ENCODE results near the gene PPL. TPM values are rescaled to one million over a fixed set of nuclear protein-coding genes. Genes with fewer than 3 reads are reported as not detected.

The PPL gene
- total and polyA plus RNA-seq, 2 donors (not counting 3 experiments of a cell fraction or from before 2014, with no cell fraction given), result 0.07 to 0.20 TPM

DNA sequence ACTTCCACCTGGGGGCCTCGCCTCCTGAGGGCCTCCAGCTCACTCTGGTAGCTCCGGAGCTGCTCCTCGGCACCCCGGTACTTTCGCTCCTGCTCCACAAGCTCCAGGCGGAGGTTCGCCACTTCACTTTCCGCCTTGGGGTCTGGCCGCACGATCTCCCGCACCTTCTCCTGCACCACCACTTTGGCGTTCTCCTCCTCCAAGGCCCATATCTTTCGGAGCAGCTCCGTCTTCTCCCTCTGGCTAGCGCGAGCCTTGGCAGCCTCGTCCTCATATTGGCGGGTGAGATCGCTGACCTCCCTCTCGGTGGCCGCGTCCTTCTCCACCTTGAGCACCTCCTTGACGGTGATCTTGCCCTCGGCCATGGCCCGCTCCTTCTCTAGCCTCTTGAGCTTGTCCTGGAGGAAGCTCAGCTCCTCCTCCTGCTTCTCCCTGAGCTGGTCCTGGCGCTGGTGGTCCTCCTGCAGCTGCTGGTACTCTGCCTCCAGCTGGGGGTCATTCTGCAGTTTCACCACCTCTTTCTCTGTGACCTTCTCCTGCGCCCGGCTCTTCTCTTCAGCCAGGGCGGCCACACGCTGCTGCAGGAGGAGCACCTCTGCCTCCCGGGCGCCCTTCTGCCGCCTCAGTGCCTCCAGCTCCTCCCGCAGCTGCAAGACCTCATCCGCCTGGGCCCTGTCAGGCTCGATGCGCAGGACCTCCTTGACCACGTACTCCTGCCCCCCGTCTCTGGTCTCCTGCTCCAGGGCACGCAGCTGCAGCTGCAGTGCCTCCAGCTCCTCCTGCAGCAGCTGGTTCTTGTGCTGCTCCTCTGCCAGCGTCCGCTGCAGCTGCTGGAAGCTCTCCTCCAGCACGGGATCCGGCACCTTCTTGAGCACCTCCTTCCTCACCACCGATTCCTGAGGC is 51.7 kb downstream of the PPL start:
- intact Hi-C loops (cut with micrococcal nuclease), result no loop called here
- Histone ChIP-seq H3K9me1 (replicated peaks; ENCODE audit: control insufficient read depth, extremely low read depth, insufficient read depth, low read length) (no peaks in the 10 kb centered on the region), H3K79me2 (ENCODE audit: control insufficient read depth, insufficient read depth, low read length) (no peaks in the 10 kb centered on the region), H4K20me1 (replicated peaks; ENCODE audit: control insufficient read depth, extremely low read depth, insufficient read depth, low read length) (no peaks in the 10 kb centered on the region), H3K4me2 (ENCODE audit: insufficient read depth, low read length) (no peak overlapping the region), H3K9ac (replicated peaks; ENCODE audit: extremely low read depth, insufficient read depth, low read length) (no peak overlapping the region), H3K27ac (ENCODE audit: insufficient read depth, low read depth, low read length) (no peak overlapping the region), H2AFZ (ENCODE audit: low read depth, low read length) (no peak overlapping the region), H3K36me3 (ENCODE audit: control insufficient read depth in 2 of 2, extremely low read depth in 1 of 2, insufficient read depth in 2 of 2, low read length in 2 of 2) (peaks cover 15 to 49% of the 10 kb centered on the region in 2 experiments), H3K4me3 (replicated peaks in 1 of 3; ENCODE audit: insufficient read depth in 1 of 3, low read depth in 1 of 3, low read length in 3 of 3) (no peak overlapping the region), H3K27me3 (ENCODE audit: control insufficient read depth in 2 of 2, insufficient read depth in 2 of 2, low read length in 2 of 2) (no peaks in the 10 kb centered on the region), H3K4me1 (ENCODE audit: control insufficient read depth, extremely low read depth, insufficient read depth, low read length) (no peaks in the 10 kb centered on the region), H3K9me3 (replicated peaks; ENCODE audit: control insufficient read depth, insufficient read depth, low read length) (no peaks in the 10 kb centered on the region)
- BruUV-seq (replicated peaks), result no TSS peak
- no peak for TF ChIP-seq FOS (IDR thresholded peaks at IDR 0.05; ENCODE audit: borderline replicate concordance, insufficient read depth, low read length)
- TF ChIP-seq MYC (IDR thresholded peaks at IDR 0.05; ENCODE audit: low read depth, low read length), result no peak
- TF ChIP-seq JUN (IDR thresholded peaks at IDR 0.05; ENCODE audit: borderline replicate concordance, insufficient read depth, insufficient read length, low read depth), result no peak
- CTCF ChIA-PET, result interaction anchor here (0.5 to 1.3 kb wide), 3 partner anchors 8 to 125 kb away, joined by 3 to 6 read pairs (median 3); no protein-coding TSS in a partner anchor
- POLR2A ChIA-PET, result no interaction called here
- DNase-seq (ENCODE audit: low read depth, low spot score) (no peak), FAIRE-seq (no peak)
- dilution Hi-C loops (cut with MboI; ENCODE audit: extremely low pct_ligation_motif_present, low sequenced_read_pairs), result no loop called here

DNA sequence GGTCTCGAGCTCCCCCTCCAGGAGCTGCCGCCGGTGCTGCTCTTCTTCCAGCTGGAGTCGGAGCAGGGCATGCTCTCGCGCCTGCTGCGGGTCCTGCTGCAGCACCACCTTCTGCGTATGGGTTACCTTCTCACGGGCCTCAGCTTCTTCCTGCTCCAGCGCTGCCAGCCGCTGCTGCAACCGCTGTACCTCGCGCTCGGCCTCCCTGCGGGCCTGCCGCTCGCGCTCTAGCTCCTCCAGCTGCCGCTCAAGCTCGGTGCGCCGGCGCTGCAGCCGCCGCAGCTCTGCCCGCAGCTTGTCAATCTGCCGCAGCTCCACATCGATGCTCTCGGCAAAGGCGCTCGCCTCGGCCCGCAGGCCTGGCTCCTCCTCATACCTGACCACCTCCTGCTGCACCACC is 52.7 kb downstream of the PPL start:
- no peaks in the 10 kb centered on the region for H3K9me1 ChIP-seq (replicated peaks; ENCODE audit: control insufficient read depth, extremely low read depth, insufficient read depth, low read length)
- no peaks in the 10 kb centered on the region for H4K20me1 ChIP-seq (replicated peaks; ENCODE audit: control insufficient read depth, extremely low read depth, insufficient read depth, low read length)
- H3K4me2 ChIP-seq (ENCODE audit: insufficient read depth, low read length), result no peak overlapping the region
- H2AFZ ChIP-seq (ENCODE audit: low read depth, low read length), result no peak overlapping the region
- no TSS peak for BruUV-seq (replicated peaks)
- no peaks in the 10 kb centered on the region for H3K79me2 ChIP-seq (ENCODE audit: control insufficient read depth, insufficient read depth, low read length)
- H3K4me3 ChIP-seq (replicated peaks in 1 of 3; ENCODE audit: insufficient read depth in 1 of 3, low read depth in 1 of 3, low read length in 3 of 3), result no peak overlapping the region
- H3K27me3 ChIP-seq (ENCODE audit: control insufficient read depth in 2 of 2, insufficient read depth in 2 of 2, low read length in 2 of 2), result no peaks in the 10 kb centered on the region
- CTCF ChIA-PET, result interaction anchor here (1.2 to 1.3 kb wide), 2 partner anchors 9 kb away, joined by 3 to 6 read pairs; no protein-coding TSS in a partner anchor
- H3K4me1 ChIP-seq (ENCODE audit: control insufficient read depth, extremely low read depth, insufficient read depth, low read length), result no peaks in the 10 kb centered on the region
- intact Hi-C loops (cut with micrococcal nuclease), result no loop called here
- H3K9me3 ChIP-seq (replicated peaks; ENCODE audit: control insufficient read depth, insufficient read depth, low read length), result no peaks in the 10 kb centered on the region
- peaks cover 21 to 59% of the 10 kb centered on the region in 2 experiments for H3K36me3 ChIP-seq (ENCODE audit: control insufficient read depth in 2 of 2, extremely low read depth in 1 of 2, insufficient read depth in 2 of 2, low read length in 2 of 2)
- H3K9ac ChIP-seq (replicated peaks; ENCODE audit: extremely low read depth, insufficient read depth, low read length), result no peak overlapping the region
- FAIRE-seq (no peak), DNase-seq (ENCODE audit: low read depth, low spot score) (no peak)
- no peak overlapping the region for H3K27ac ChIP-seq (ENCODE audit: insufficient read depth, low read depth, low read length)
- dilution Hi-C loops (cut with MboI; ENCODE audit: extremely low pct_ligation_motif_present, low sequenced_read_pairs), result no loop called here
- TF ChIP-seq MYC (IDR thresholded peaks at IDR 0.05; ENCODE audit: low read depth, low read length) (no peak), JUN (IDR thresholded peaks at IDR 0.05; ENCODE audit: borderline replicate concordance, insufficient read depth, insufficient read length, low read depth) (no peak), EZH2 (IDR thresholded peaks at IDR 0.05; ENCODE audit: borderline replicate concordance, low read depth, low read length, severe bottlenecking) (no peak), FOS (IDR thresholded peaks at IDR 0.05; ENCODE audit: borderline replicate concordance, insufficient read depth, low read length) (no peak), GATA2 (IDR thresholded peaks at IDR 0.05; ENCODE audit: insufficient read depth, insufficient read length, low read depth, low read length) (no peak), POLR2A (IDR thresholded peaks at IDR 0.05; ENCODE audit: low read depth, low read length) (no peak), POLR2AphosphoS5 (IDR thresholded peaks at IDR 0.05; ENCODE audit: insufficient read depth, low read depth, low read length) (no peak)
- TF ChIP-seq, protein P1, sequence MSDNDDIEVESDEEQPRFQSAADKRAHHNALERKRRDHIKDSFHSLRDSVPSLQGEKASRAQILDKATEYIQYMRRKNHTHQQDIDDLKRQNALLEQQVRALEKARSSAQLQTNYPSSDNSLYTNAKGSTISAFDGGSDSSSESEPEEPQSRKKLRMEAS (IDR thresholded peaks at IDR 0.05; ENCODE audit: insufficient read depth, insufficient read length), result no peak
- TF ChIP-seq, protein P2, sequence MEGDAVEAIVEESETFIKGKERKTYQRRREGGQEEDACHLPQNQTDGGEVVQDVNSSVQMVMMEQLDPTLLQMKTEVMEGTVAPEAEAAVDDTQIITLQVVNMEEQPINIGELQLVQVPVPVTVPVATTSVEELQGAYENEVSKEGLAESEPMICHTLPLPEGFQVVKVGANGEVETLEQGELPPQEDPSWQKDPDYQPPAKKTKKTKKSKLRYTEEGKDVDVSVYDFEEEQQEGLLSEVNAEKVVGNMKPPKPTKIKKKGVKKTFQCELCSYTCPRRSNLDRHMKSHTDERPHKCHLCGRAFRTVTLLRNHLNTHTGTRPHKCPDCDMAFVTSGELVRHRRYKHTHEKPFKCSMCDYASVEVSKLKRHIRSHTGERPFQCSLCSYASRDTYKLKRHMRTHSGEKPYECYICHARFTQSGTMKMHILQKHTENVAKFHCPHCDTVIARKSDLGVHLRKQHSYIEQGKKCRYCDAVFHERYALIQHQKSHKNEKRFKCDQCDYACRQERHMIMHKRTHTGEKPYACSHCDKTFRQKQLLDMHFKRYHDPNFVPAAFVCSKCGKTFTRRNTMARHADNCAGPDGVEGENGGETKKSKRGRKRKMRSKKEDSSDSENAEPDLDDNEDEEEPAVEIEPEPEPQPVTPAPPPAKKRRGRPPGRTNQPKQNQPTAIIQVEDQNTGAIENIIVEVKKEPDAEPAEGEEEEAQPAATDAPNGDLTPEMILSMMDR (IDR thresholded peaks at IDR 0.05; ENCODE audit: extremely low read depth in 1 of 2, insufficient read depth in 1 of 2, low read depth in 1 of 2, low read length in 2 of 2), result no peak
- POLR2A ChIA-PET, result no interaction called here
